Measurements from ENCODE around the gene JMJD6.
"Not testable (repeated sequence)": the region's sequence is repeated elsewhere in the genome, so short reads cannot be mapped to it uniquely, and the experiment has no call there.

Gene JMJD6

GRCh38 chr17:76716146-76716838 lies 10.1 kb downstream of the JMJD6 start:
- DNase-seq (ENCODE audit: low read depth): peak; percentile 68

- DNase-seq (ENCODE audit: low read depth): no peak
Measured at GRCh38 chr17:76715496-76715830, 10.9 kb downstream of the JMJD6 start.

GRCh38 chr17:76714822-76715495 lies 11.4 kb downstream of the JMJD6 start:
- peak; percentile 45 for DNase-seq (ENCODE audit: low read depth)

- DNase-seq (ENCODE audit: low read depth): no peak
Measured at GRCh38 chr17:76714336-76714735, 12.1 kb downstream of the JMJD6 start.

- DNase-seq (ENCODE audit: low read depth): no peak
Measured at GRCh38 chr17:76713765-76714164, 12.6 kb downstream of the JMJD6 start.

GRCh38 chr17:76712321-76712720 lies 14.1 kb downstream of the JMJD6 start:
- DNase-seq (ENCODE audit: low read depth): not testable (repeated sequence)

- DNase-seq (ENCODE audit: low read depth): peak; percentile 56
Measured at GRCh38 chr17:76710863-76711611, 15.4 kb downstream of the JMJD6 start, which contains the start of gene MXRA7. Gene MXRA7, minus strand, starts transcription at chr17:76710965. Its CDS starts 19 bp downstream, at chr17:76710946.

GRCh38 chr17:76709951-76710862 lies 16.2 kb downstream of the JMJD6 start:
- DNase-seq (ENCODE audit: low read depth): not testable (repeated sequence)

- no peak for DNase-seq (ENCODE audit: low read depth)
Measured at GRCh38 chr17:76709077-76709950, 17.1 kb downstream of the JMJD6 start.

- no peak for DNase-seq (ENCODE audit: low read depth)
Measured at GRCh38 chr17:76707985-76708807, 18.2 kb downstream of the JMJD6 start.

- no peak for DNase-seq (ENCODE audit: low read depth)
Measured at GRCh38 chr17:76706817-76707216, 19.6 kb downstream of the JMJD6 start.

GRCh38 chr17:76704805-76705204 lies 21.6 kb downstream of the JMJD6 start:
- DNase-seq (ENCODE audit: low read depth): no peak

- DNase-seq (ENCODE audit: low read depth): no peak
Measured at GRCh38 chr17:76702941-76703637, 23.3 kb downstream of the JMJD6 start.

GRCh38 chr17:76702076-76702475 lies 24.3 kb downstream of the JMJD6 start:
- no peak for DNase-seq (ENCODE audit: low read depth)

- no peak for DNase-seq (ENCODE audit: low read depth)
Measured at GRCh38 chr17:76701471-76701967, 24.9 kb downstream of the JMJD6 start.

- no peak for DNase-seq (ENCODE audit: low read depth)
Measured at GRCh38 chr17:76700617-76701470, 25.6 kb downstream of the JMJD6 start.

GRCh38 chr17:76700270-76700616 lies 26.2 kb downstream of the JMJD6 start:
- DNase-seq (ENCODE audit: low read depth): no peak

GRCh38 chr17:76698466-76698977 lies 27.9 kb downstream of the JMJD6 start:
- DNase-seq (ENCODE audit: low read depth): not testable (repeated sequence)
